ENCODE results near the gene SGSM1. TPM values are rescaled to one million over a fixed set of nuclear protein-coding genes. Genes with fewer than 3 reads are reported as not detected.

The SGSM1 gene
- total RNA-seq, 1 donor from 2014 or later: 1.2 TPM

DNA sequence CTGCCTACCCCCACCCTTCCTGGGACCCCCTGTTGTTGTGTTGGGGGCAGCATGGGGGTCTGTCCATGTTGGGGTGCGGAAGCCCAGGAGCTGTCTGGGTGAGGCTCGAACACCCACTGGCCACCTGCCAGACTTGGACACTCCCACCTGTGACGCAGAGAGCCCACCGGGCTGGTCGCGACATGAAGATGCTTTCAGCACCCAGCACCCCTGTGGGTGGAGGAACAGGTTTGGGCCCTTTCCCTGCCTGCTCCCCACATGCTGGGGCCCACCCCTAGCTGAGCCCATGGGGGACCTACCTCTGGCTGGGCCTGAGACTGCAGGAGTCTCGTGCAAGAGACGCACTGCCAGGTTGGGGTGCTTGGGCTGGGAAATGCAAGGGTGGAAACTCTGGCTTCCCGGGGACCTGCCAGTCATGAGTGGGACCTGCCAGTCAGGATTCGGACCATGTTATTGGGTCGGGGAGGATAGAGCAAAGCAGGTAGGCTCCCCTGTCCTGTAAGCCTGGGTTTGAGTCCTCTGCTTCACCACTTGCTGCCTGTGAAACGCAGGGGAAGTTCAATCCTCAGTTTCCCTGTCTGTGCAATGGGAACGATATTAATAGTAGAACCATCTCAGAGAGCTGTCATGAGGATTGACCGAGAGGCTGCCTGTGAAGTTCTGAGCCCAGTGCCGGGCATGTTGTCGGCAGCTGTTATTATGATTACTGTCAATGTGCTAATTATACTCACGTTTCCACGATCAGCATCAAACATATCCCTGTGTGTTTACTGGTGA is 170.6 kb downstream of the SGSM1 start:
- Mint-ChIP-seq H3K4me1 (ENCODE audit: low read depth, unreplicated experiment) (peaks cover 17% of the 10 kb centered on the region), H3K27ac (ENCODE audit: unreplicated experiment) (peak overlapping the region; percentile 33), H3K27me3 (ENCODE audit: unreplicated experiment) (peaks cover 2% of the 10 kb centered on the region), H3K4me3 (ENCODE audit: unreplicated experiment) (no peak overlapping the region), H3K36me3 (ENCODE audit: unreplicated experiment) (no peaks in the 10 kb centered on the region), H3K9me3 (ENCODE audit: unreplicated experiment) (no peaks in the 10 kb centered on the region)
- DNase-seq: no peak
- TF ChIP-seq, protein P1, sequence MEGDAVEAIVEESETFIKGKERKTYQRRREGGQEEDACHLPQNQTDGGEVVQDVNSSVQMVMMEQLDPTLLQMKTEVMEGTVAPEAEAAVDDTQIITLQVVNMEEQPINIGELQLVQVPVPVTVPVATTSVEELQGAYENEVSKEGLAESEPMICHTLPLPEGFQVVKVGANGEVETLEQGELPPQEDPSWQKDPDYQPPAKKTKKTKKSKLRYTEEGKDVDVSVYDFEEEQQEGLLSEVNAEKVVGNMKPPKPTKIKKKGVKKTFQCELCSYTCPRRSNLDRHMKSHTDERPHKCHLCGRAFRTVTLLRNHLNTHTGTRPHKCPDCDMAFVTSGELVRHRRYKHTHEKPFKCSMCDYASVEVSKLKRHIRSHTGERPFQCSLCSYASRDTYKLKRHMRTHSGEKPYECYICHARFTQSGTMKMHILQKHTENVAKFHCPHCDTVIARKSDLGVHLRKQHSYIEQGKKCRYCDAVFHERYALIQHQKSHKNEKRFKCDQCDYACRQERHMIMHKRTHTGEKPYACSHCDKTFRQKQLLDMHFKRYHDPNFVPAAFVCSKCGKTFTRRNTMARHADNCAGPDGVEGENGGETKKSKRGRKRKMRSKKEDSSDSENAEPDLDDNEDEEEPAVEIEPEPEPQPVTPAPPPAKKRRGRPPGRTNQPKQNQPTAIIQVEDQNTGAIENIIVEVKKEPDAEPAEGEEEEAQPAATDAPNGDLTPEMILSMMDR (IDR thresholded peaks at IDR 0.05; ENCODE audit: partially characterized antibody, unreplicated experiment): no peak

Other genes starting within 250 kb of the SGSM1 start
- gene LRRC75B, start 213.1 kb upstream of the SGSM1 start, total RNA-seq (ENCODE audit: unreplicated experiment): 63.6 TPM
- gene GGT1, start 203.0 kb upstream of the SGSM1 start, total RNA-seq (ENCODE audit: unreplicated experiment): 3.1 TPM
- not detected for gene PIWIL3, start 31.5 kb upstream of the SGSM1 start, total RNA-seq (ENCODE audit: unreplicated experiment)
- not detected for gene LHFPL7, start 140.5 kb downstream of the SGSM1 start, total RNA-seq (ENCODE audit: unreplicated experiment)
- 15.3 TPM for gene KIAA1671, start 146.5 kb downstream of the SGSM1 start, total RNA-seq (ENCODE audit: unreplicated experiment)

Measured in glutamatergic neuron (in vitro differentiated cells).